Measurements from ENCODE around the gene PCSK1. TPM values are rescaled to one million over a fixed set of nuclear protein-coding genes. Genes with fewer than 3 reads are reported as not detected.
A peak's percentile ranks its signal among the peaks of the same experiment; 100 is the strongest.
"Not testable (repeated sequence)": the region's sequence is repeated elsewhere in the genome, so short reads cannot be mapped to it uniquely, and the experiment has no call there.

The PCSK1 gene
- total RNA-seq, 1 experiment from 2014 or later = not detected

DNA sequence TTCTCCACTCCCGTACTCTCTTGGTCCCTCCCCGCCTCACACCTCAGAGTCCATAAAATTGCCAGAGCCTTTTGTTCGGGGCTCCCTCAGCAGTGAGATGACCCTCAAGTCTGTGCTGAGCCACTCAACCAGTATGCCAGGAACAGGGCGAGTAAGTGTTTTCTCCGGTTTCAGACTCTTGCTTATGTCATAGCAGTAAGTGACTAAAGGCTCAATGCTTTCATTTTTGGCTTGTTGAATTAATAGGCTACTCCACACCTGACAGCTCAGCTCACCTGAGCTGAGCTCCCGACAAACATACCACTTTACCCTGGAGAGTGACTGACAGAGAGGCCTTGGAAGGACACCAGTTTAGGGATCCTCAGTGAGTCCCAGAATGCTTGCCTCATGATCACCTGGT is 30.5 kb downstream of the PCSK1 start:
- H3K4me2 ChIP-seq = no peak overlapping the region
- CTCF ChIA-PET = no interaction called here
- POLR2A ChIA-PET (ENCODE audit: unreplicated experiment) = no interaction called here

DNA sequence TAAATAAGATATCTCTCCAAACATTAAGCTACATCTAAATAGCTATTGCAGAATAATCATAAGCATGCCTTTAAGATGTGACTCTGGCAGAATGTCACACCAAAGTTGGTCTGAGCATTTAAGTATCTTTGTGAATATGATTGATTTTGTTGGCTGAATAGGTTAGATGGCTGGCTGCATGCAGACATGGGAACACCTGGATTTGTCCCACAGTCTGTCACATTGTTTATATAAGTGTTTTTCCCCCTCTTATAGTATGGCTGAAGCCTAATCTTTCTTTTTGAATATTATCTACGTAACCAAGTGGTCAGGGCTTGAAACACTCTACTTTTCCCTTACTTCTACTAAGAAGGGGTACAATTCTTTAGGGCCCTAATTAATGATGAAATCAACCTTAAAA is 36.2 kb downstream of the PCSK1 start:
- H3K79me2 ChIP-seq (ENCODE audit: low read depth) = no peaks in the 10 kb centered on the region
- ChIA-PET POLR2A (ENCODE audit: unreplicated experiment) (no interaction called here), CTCF (no interaction called here)
- no peaks in the 10 kb centered on the region for H3F3A ChIP-seq (ENCODE audit: insufficient read depth, low read depth)
- no peak for DNase-seq
- no peaks in the 10 kb centered on the region for H3K36me3 ChIP-seq (ENCODE audit: low read depth)
- no peak overlapping the region for H3K27ac ChIP-seq
- H3K4me1 ChIP-seq (replicated peaks; ENCODE audit: insufficient read depth) = no peaks in the 10 kb centered on the region
- no peak overlapping the region for H3K4me2 ChIP-seq
- H3K4me3 ChIP-seq = no peak overlapping the region
- no peaks in the 10 kb centered on the region for H3K27me3 ChIP-seq (ENCODE audit: insufficient read depth, low read depth)
- intact Hi-C loops (cut with micrococcal nuclease; ENCODE audit: unreplicated experiment) = no loop called here
- H3K9me3 ChIP-seq (ENCODE audit: insufficient read depth, low read depth) = no peaks in the 10 kb centered on the region
- TF ChIP-seq EZH2 (IDR thresholded peaks at IDR 0.05; ENCODE audit: low read depth) = no peak
- TF ChIP-seq, protein P1, sequence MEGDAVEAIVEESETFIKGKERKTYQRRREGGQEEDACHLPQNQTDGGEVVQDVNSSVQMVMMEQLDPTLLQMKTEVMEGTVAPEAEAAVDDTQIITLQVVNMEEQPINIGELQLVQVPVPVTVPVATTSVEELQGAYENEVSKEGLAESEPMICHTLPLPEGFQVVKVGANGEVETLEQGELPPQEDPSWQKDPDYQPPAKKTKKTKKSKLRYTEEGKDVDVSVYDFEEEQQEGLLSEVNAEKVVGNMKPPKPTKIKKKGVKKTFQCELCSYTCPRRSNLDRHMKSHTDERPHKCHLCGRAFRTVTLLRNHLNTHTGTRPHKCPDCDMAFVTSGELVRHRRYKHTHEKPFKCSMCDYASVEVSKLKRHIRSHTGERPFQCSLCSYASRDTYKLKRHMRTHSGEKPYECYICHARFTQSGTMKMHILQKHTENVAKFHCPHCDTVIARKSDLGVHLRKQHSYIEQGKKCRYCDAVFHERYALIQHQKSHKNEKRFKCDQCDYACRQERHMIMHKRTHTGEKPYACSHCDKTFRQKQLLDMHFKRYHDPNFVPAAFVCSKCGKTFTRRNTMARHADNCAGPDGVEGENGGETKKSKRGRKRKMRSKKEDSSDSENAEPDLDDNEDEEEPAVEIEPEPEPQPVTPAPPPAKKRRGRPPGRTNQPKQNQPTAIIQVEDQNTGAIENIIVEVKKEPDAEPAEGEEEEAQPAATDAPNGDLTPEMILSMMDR (conservative IDR thresholded peaks at IDR 0.05) = no peak
- no peak overlapping the region for H2AFZ ChIP-seq
- BruUV-seq (replicated peaks) = no TSS peak
- 0 out of 2 replicates have a peak, but pooled peaks cover 5% of the 10 kb centered on the region for H3K9me2 ChIP-seq (ENCODE audit: insufficient read depth)
- no peaks in the 10 kb centered on the region for H4K20me1 ChIP-seq (ENCODE audit: insufficient read depth)

More for the DNA sequence above, 30.5 kb downstream of the PCSK1 start:
- Histone ChIP-seq H3K4me1 (replicated peaks; ENCODE audit: insufficient read depth) (no peaks in the 10 kb centered on the region), H3K79me2 (ENCODE audit: low read depth) (no peaks in the 10 kb centered on the region), H4K20me1 (ENCODE audit: insufficient read depth) (no peaks in the 10 kb centered on the region), H3K36me3 (ENCODE audit: low read depth) (no peaks in the 10 kb centered on the region), H2AFZ (peak overlapping the region; percentile 33; the same call in 1 of the 2 replicates), H3F3A (ENCODE audit: insufficient read depth, low read depth) (no peaks in the 10 kb centered on the region), H3K27me3 (ENCODE audit: insufficient read depth, low read depth) (no peaks in the 10 kb centered on the region), H3K9me2 (ENCODE audit: insufficient read depth) (no peaks in the 10 kb centered on the region), H3K9me3 (ENCODE audit: insufficient read depth, low read depth) (no peaks in the 10 kb centered on the region), H3K27ac (no peak overlapping the region), H3K4me3 (no peak overlapping the region)
- no TSS peak for BruUV-seq (replicated peaks)
- intact Hi-C loops (cut with micrococcal nuclease; ENCODE audit: unreplicated experiment) = no loop called here
- no peak for DNase-seq
- no peak for TF ChIP-seq EZH2 (IDR thresholded peaks at IDR 0.05; ENCODE audit: low read depth)
- TF ChIP-seq, protein P1 (conservative IDR thresholded peaks at IDR 0.05) = no peak

DNA sequence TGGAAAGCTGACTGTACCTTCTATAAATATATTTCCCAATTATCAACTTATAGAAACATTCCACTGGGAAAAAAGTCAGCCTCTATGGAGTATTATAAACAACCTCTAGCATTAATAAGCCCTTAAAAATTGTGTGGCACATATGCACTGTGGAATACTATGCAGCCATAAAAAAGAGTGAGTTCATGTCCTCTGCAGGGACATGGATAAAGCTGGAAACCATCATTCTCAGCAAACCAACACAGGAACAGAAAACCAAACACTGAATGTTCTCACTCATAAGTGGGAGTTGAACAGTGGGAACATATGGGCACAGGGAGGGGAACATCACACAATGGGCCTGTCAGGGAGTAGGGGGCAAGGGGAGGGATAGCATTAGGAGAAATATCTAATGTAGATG is 37.8 kb downstream of the PCSK1 start:
- BruUV-seq (replicated peaks); intact Hi-C loops (cut with micrococcal nuclease; ENCODE audit: unreplicated experiment); DNase-seq; H3K9me3 ChIP-seq (ENCODE audit: insufficient read depth, low read depth); H3K9me2 ChIP-seq (ENCODE audit: insufficient read depth); H3K36me3 ChIP-seq (ENCODE audit: low read depth); H3K27ac ChIP-seq; H2AFZ ChIP-seq; CTCF ChIA-PET; H3F3A ChIP-seq (ENCODE audit: insufficient read depth, low read depth); H3K4me1 ChIP-seq (replicated peaks; ENCODE audit: insufficient read depth); H3K4me3 ChIP-seq; H3K4me2 ChIP-seq; H4K20me1 ChIP-seq (ENCODE audit: insufficient read depth); H3K27me3 ChIP-seq (ENCODE audit: insufficient read depth, low read depth); H3K79me2 ChIP-seq (ENCODE audit: low read depth); POLR2A ChIA-PET (ENCODE audit: unreplicated experiment): not testable (repeated sequence)

DNA sequence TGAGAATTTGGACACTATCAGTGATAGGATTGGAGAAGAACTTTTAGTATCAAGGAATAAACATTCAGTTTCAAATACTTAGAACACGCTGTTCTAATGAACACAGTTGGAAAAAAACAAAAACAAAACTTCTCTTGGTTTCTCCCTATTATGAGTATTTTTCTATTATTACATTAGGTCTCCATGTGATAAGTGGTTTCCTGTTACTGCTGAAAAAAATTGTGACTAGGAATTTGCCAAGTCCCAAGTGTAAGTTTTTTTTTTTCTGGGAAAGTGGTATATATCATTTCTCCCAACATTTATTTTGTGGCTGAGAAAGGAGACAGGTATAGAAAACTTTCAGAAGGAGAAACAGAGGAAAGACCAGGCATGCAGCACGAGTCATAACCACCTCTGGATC is 41.1 kb downstream of the PCSK1 start:
- no peaks in the 10 kb centered on the region for H3K79me2 ChIP-seq (ENCODE audit: low read depth)
- ChIA-PET POLR2A (ENCODE audit: unreplicated experiment) (no interaction called here), CTCF (no interaction called here)
- H3F3A ChIP-seq (ENCODE audit: insufficient read depth, low read depth) = no peaks in the 10 kb centered on the region
- no peak overlapping the region for H2AFZ ChIP-seq
- H3K27ac ChIP-seq = no peak overlapping the region
- H3K4me2 ChIP-seq = no peak overlapping the region
- no peak overlapping the region for H3K4me3 ChIP-seq
- H3K36me3 ChIP-seq (ENCODE audit: low read depth) = no peaks in the 10 kb centered on the region
- H3K4me1 ChIP-seq (replicated peaks; ENCODE audit: insufficient read depth) = no peaks in the 10 kb centered on the region
- H3K9me2 ChIP-seq (ENCODE audit: insufficient read depth) = 0 out of 2 replicates have a peak, but pooled peaks cover 5% of the 10 kb centered on the region
- no peaks in the 10 kb centered on the region for H3K9me3 ChIP-seq (ENCODE audit: insufficient read depth, low read depth)
- BruUV-seq (replicated peaks) = no TSS peak
- TF ChIP-seq, protein P1 (conservative IDR thresholded peaks at IDR 0.05) = no peak
- no peak for TF ChIP-seq EZH2 (IDR thresholded peaks at IDR 0.05; ENCODE audit: low read depth)
- H3K27me3 ChIP-seq (ENCODE audit: insufficient read depth, low read depth) = no peaks in the 10 kb centered on the region
- no peaks in the 10 kb centered on the region for H4K20me1 ChIP-seq (ENCODE audit: insufficient read depth)
- intact Hi-C loops (cut with micrococcal nuclease; ENCODE audit: unreplicated experiment) = no loop called here
- DNase-seq = no peak

Data from PC-9 (cell line).